CD8-positive, alpha-beta memory T cell (primary cell): Measurements from ENCODE around the gene RBBP8. TPM values are rescaled to one million over a fixed set of nuclear protein-coding genes. Genes with fewer than 3 reads are reported as not detected.
"Not testable (repeated sequence)": the region's sequence is repeated elsewhere in the genome, so short reads cannot be mapped to it uniquely, and the experiment has no call there.

Experiments used
- CTCF ChIA-PET: fragments of 350-600 bp; sonication (Branson Sonifier 250); formaldehyde crosslinking; loops from one replicate; lab custom pipeline; 2021; ENCODE audit warnings: antibody characterized with exemption; lab: Charles Lee
- POLR2A ChIA-PET: fragments of 350-600 bp; sonication (Branson Sonifier 250); formaldehyde crosslinking; loops from one replicate; lab custom pipeline; 2021; ENCODE audit warnings: antibody characterized with exemption; lab: Charles Lee
- DNase-seq, 5 donors: peaks; one replicate each; pipeline versions ENCODE4 v3.0.0 to v3.0.0-alpha.2; 2020 to 2022; ENCODE audit warnings: mixed read lengths in 1 of 5
- H3K27ac ChIP-seq: one replicate; pipeline ENCODE4 v1.7.0; 2013; ENCODE audit warnings: low read depth, mild to moderate bottlenecking, low read length, moderate library complexity
- H3K27me3 ChIP-seq: 2 replicates; pipeline ENCODE4 v1.7.0; 2013; ENCODE audit warnings: low read length, mild to moderate bottlenecking; ENCODE audit not compliant: insufficient read depth, poor library complexity, severe bottlenecking
- H3K36me3 ChIP-seq: 2 replicates; pipeline ENCODE4 v1.7.0; 2013; ENCODE audit warnings: mild to moderate bottlenecking, low read length, moderate library complexity; ENCODE audit not compliant: insufficient read depth
- H3K4me1 ChIP-seq: 2 replicates; pipeline ENCODE4 v1.7.0; 2013; ENCODE audit warnings: mild to moderate bottlenecking, low read length, moderate library complexity; ENCODE audit not compliant: insufficient read depth
- H3K4me3 ChIP-seq: 2 replicates; pipeline ENCODE4 v1.7.0; 2013; ENCODE audit warnings: mild to moderate bottlenecking, low read length
- H3K9me3 ChIP-seq: 2 replicates; pipeline ENCODE4 v1.7.0; 2013; ENCODE audit warnings: mild to moderate bottlenecking, low read length
- H3K27ac Mint-ChIP-seq, 8 donors: one replicate each; pipeline ENCODE4 v1.8.0; 2020 to 2021; ENCODE audit warnings: mixed read lengths in 8 of 8, mild to moderate bottlenecking in 6 of 8, inconsistent platforms in 3 of 8, moderate library complexity in 3 of 8
- H3K27me3 Mint-ChIP-seq, 2 donors: one replicate each; pipeline ENCODE4 v1.8.0; 2020 to 2021; ENCODE audit warnings: mixed read lengths in 2 of 2, mild to moderate bottlenecking in 1 of 2, moderate library complexity in 1 of 2
- H3K36me3 Mint-ChIP-seq, 3 donors: one replicate each; pipeline ENCODE4 v1.8.0; 2020 to 2021; ENCODE audit warnings: mixed read lengths in 3 of 3, inconsistent platforms in 1 of 3, mild to moderate bottlenecking in 1 of 3
- H3K4me1 Mint-ChIP-seq, 3 donors: one replicate each; pipeline ENCODE4 v1.8.0; 2020 to 2021; ENCODE audit warnings: mixed read lengths in 3 of 3, inconsistent platforms in 1 of 3, mild to moderate bottlenecking in 1 of 3
- H3K4me3 Mint-ChIP-seq, 7 donors: one replicate each; pipeline ENCODE4 v1.8.0; 2020 to 2021; ENCODE audit warnings: mixed read lengths in 7 of 7, mild to moderate bottlenecking in 6 of 7, moderate library complexity in 4 of 7, inconsistent platforms in 2 of 7
- H3K9me3 Mint-ChIP-seq, 5 donors: one replicate each; pipeline ENCODE4 v1.8.0; 2020 to 2022; ENCODE audit warnings: mixed read lengths in 5 of 5, mild to moderate bottlenecking in 3 of 5, moderate library complexity in 2 of 5, inconsistent platforms in 1 of 5
- polyA plus RNA-seq: library from polyadenylated mRNA; unstranded; fragments of 300-500 nt; fragmentation: Illumina TruSeq; gene quantifications from one replicate; pipeline ENCODE4 v1.2.3, GENCODE V29; 2021
- total RNA-seq, 2 experiments: library from RNA; stranded (reverse); gene quantifications; one replicate each; pipeline ENCODE4 v1.2.3, GENCODE V29; 2021

Gene RBBP8
- 10 to 100 TPM; 76.9 to 80.8 TPM for total RNA-seq
- polyA plus RNA-seq, result 2.0 TPM

GRCh38 chr18:22933206-22933965 lies at the start of gene RBBP8:
TSS of gene RBBP8 (plus strand) at chr18:22933328. CDS start at chr18:22936852, 3,524 bp downstream.
- H3K36me3 ChIP-seq, result no peaks in the 10 kb centered on the region
- ChIA-PET POLR2A (no interaction called here), CTCF (interaction anchor here (0.7 to 1.5 kb wide), 6 partner anchors 18 to 478 kb away, joined by 3 to 7 read pairs (median 4); no protein-coding TSS in a partner anchor)
- H3K4me3 ChIP-seq, result peak within 1 kb of the TSS; percentile 86
- peak within 1 kb of the TSS; percentile 91 for H3K27ac ChIP-seq
- peaks cover 8% of the 10 kb centered on the region for H3K4me1 ChIP-seq
- no peaks in the 10 kb centered on the region for H3K27me3 ChIP-seq
- no peaks in the 10 kb centered on the region for H3K9me3 ChIP-seq
- Mint-ChIP-seq H3K27ac (peak within 1 kb of the TSS; percentile 73 to 99 (median 92)), H3K9me3 (no peaks in the 10 kb centered on the region), H3K4me3 (peak within 1 kb of the TSS; percentile 87 to 98 (median 89)), H3K36me3 (peaks cover 0 to 8% (median 0%) of the 10 kb centered on the region in 3 donors), H3K27me3 (peaks cover 0 to 3% of the 10 kb centered on the region in 2 donors), H3K4me1 (peaks cover 10 to 24% (median 14%) of the 10 kb centered on the region in 3 donors)
- peak; percentile 75 to 83 (median 82) for DNase-seq

- Histone ChIP-seq H3K4me3 (no peak overlapping the region), H3K27me3 (no peaks in the 10 kb centered on the region), H3K4me1 (no peaks in the 10 kb centered on the region), H3K27ac (no peak overlapping the region), H3K36me3 (no peaks in the 10 kb centered on the region), H3K9me3 (no peaks in the 10 kb centered on the region)
- ChIA-PET CTCF (no interaction called here), POLR2A (no interaction called here)
- H3K36me3 Mint-ChIP-seq, result no peaks in the 10 kb centered on the region
- no peak for DNase-seq
- H3K4me1 Mint-ChIP-seq, result no peaks in the 10 kb centered on the region
- no peak overlapping the region for H3K4me3 Mint-ChIP-seq
- H3K27ac Mint-ChIP-seq, result no peak overlapping the region
- H3K9me3 Mint-ChIP-seq, result peaks cover 0 to 7% (median 0%) of the 10 kb centered on the region in 5 donors
- peaks cover 23 to 31% of the 10 kb centered on the region in 2 donors for H3K27me3 Mint-ChIP-seq
Measured at GRCh38 chr18:22883827-22884226, 49.3 kb upstream of the RBBP8 start.

- POLR2A ChIA-PET, H3K4me3 ChIP-seq, H3K36me3 Mint-ChIP-seq, H3K4me1 Mint-ChIP-seq, H3K27ac ChIP-seq, H3K36me3 ChIP-seq, H3K27ac Mint-ChIP-seq, H3K9me3 Mint-ChIP-seq, H3K4me3 Mint-ChIP-seq, H3K4me1 ChIP-seq, H3K9me3 ChIP-seq, H3K27me3 ChIP-seq, CTCF ChIA-PET, DNase-seq: not testable (repeated sequence)
- H3K27me3 Mint-ChIP-seq, result peaks cover 23 to 36% of the 10 kb centered on the region in 2 donors
Measured at GRCh38 chr18:22885694-22886093, 47.4 kb upstream of the RBBP8 start.

- Mint-ChIP-seq H3K27ac (no peak overlapping the region), H3K4me3 (no peak overlapping the region), H3K36me3 (peaks cover 0 to 5% (median 0%) of the 10 kb centered on the region in 3 donors), H3K27me3 (peaks cover 6 to 12% of the 10 kb centered on the region in 2 donors), H3K9me3 (peaks cover 0 to 7% (median 2%) of the 10 kb centered on the region in 5 donors), H3K4me1 (no peaks in the 10 kb centered on the region)
- no peaks in the 10 kb centered on the region for H3K4me1 ChIP-seq
- no peaks in the 10 kb centered on the region for H3K36me3 ChIP-seq
- DNase-seq, result no peak
- POLR2A ChIA-PET, result no interaction called here
- CTCF ChIA-PET, result no interaction called here
- H3K9me3 ChIP-seq, result no peaks in the 10 kb centered on the region
- H3K4me3 ChIP-seq, result no peak overlapping the region
- H3K27ac ChIP-seq, result no peak overlapping the region
- no peaks in the 10 kb centered on the region for H3K27me3 ChIP-seq
Measured at GRCh38 chr18:22899421-22899820, 33.7 kb upstream of the RBBP8 start.

- Histone ChIP-seq H3K4me1 (no peaks in the 10 kb centered on the region), H3K27me3 (no peaks in the 10 kb centered on the region), H3K27ac (no peak overlapping the region), H3K4me3 (no peak overlapping the region), H3K36me3 (no peaks in the 10 kb centered on the region), H3K9me3 (no peaks in the 10 kb centered on the region)
- CTCF ChIA-PET, result no interaction called here
- POLR2A ChIA-PET, result no interaction called here
- Mint-ChIP-seq H3K9me3 (peaks cover 0 to 5% (median 0%) of the 10 kb centered on the region in 5 donors), H3K36me3 (peaks cover 0 to 5% (median 0%) of the 10 kb centered on the region in 3 donors), H3K27me3 (peaks cover 5 to 10% of the 10 kb centered on the region in 2 donors), H3K4me1 (no peaks in the 10 kb centered on the region), H3K4me3 (no peak overlapping the region), H3K27ac (no peak overlapping the region)
- no peak for DNase-seq
Measured at GRCh38 chr18:22900558-22901238, 32.4 kb upstream of the RBBP8 start.

GRCh38 chr18:22902093-22902492 lies 31.0 kb upstream of the RBBP8 start:
- POLR2A ChIA-PET, result no interaction called here
- CTCF ChIA-PET, result no interaction called here
- H3K36me3 Mint-ChIP-seq, result peaks cover 0 to 5% (median 0%) of the 10 kb centered on the region in 3 donors

GRCh38 chr18:22903248-22903647 lies 29.9 kb upstream of the RBBP8 start:
- POLR2A ChIA-PET, result interaction anchor here (0.6 kb wide), 1 partner anchor 188 kb away, joined by 4 read pairs; no protein-coding TSS in a partner anchor
- H3K36me3 Mint-ChIP-seq, DNase-seq, H3K4me1 Mint-ChIP-seq, H3K9me3 Mint-ChIP-seq, CTCF ChIA-PET, H3K36me3 ChIP-seq, H3K9me3 ChIP-seq, H3K27me3 ChIP-seq, H3K27ac ChIP-seq, H3K4me3 ChIP-seq, H3K4me3 Mint-ChIP-seq, H3K4me1 ChIP-seq, H3K27me3 Mint-ChIP-seq: not testable (repeated sequence)
- H3K27ac Mint-ChIP-seq, result peak overlapping the region in 1 of 8 donors; percentile 5

More at GRCh38 chr18:22902093-22902492, 31.0 kb upstream of the RBBP8 start:
- Mint-ChIP-seq H3K27ac (no peak overlapping the region), H3K9me3 (peaks cover 0 to 5% (median 0%) of the 10 kb centered on the region in 5 donors), H3K4me1 (no peaks in the 10 kb centered on the region), H3K27me3 (peaks cover 2 to 10% of the 10 kb centered on the region in 2 donors), H3K4me3 (no peak overlapping the region)
- no peaks in the 10 kb centered on the region for H3K4me1 ChIP-seq
- no peak overlapping the region for H3K4me3 ChIP-seq
- H3K36me3 ChIP-seq, result no peaks in the 10 kb centered on the region
- no peak overlapping the region for H3K27ac ChIP-seq
- H3K9me3 ChIP-seq, result no peaks in the 10 kb centered on the region
- H3K27me3 ChIP-seq, result no peaks in the 10 kb centered on the region
- DNase-seq, result no peak

- Histone ChIP-seq H3K4me1 (no peaks in the 10 kb centered on the region), H3K27ac (no peak overlapping the region), H3K36me3 (no peaks in the 10 kb centered on the region), H3K9me3 (no peaks in the 10 kb centered on the region), H3K4me3 (no peak overlapping the region), H3K27me3 (no peaks in the 10 kb centered on the region)
- no peak for DNase-seq
- Mint-ChIP-seq H3K36me3 (peaks cover 0 to 2% (median 0%) of the 10 kb centered on the region in 3 donors), H3K4me1 (no peaks in the 10 kb centered on the region), H3K27ac (no peak overlapping the region), H3K27me3 (peaks cover 2 to 21% of the 10 kb centered on the region in 2 donors), H3K9me3 (no peaks in the 10 kb centered on the region), H3K4me3 (no peak overlapping the region)
- POLR2A ChIA-PET, result no interaction called here
- CTCF ChIA-PET, result no interaction called here
Measured at GRCh38 chr18:22912149-22912548, 21.0 kb upstream of the RBBP8 start.
